Effector memory CD4-positive, alpha-beta T cell (primary cell): Measurements from ENCODE around the gene MTMR4.

Experiments
- DNase-seq, 3 donors: peaks; one replicate each; pipeline ENCODE4 v3.0.0-alpha.2; 2020
- H3K27ac ChIP-seq: 2 replicates; pipeline ENCODE4 v1.7.0; 2013; ENCODE audit warnings: mild to moderate bottlenecking, low read length, moderate library complexity; ENCODE audit not compliant: insufficient read depth, poor library complexity, severe bottlenecking
- H3K27me3 ChIP-seq: replicated peaks from 2 replicates; pipeline ENCODE4 v1.7.0; 2013; ENCODE audit warnings: mild to moderate bottlenecking, low read length; ENCODE audit not compliant: insufficient read depth, control insufficient read depth, poor library complexity, severe bottlenecking
- H3K36me3 ChIP-seq: 2 replicates; pipeline ENCODE4 v1.7.0; 2013; ENCODE audit warnings: mild to moderate bottlenecking, low read length, moderate library complexity; ENCODE audit not compliant: control insufficient read depth, insufficient read depth
- H3K4me1 ChIP-seq: 2 replicates; pipeline ENCODE4 v1.7.0; 2013; ENCODE audit warnings: low read length, mild to moderate bottlenecking; ENCODE audit not compliant: control insufficient read depth, insufficient read depth, poor library complexity, severe bottlenecking
- H3K4me3 ChIP-seq: 2 replicates; pipeline ENCODE4 v1.7.0; 2013; ENCODE audit warnings: low read length, low read depth, mild to moderate bottlenecking; ENCODE audit not compliant: insufficient read depth, poor library complexity, severe bottlenecking
- H3K9me3 ChIP-seq: 2 replicates; pipeline ENCODE4 v1.7.0; 2013; ENCODE audit warnings: mild to moderate bottlenecking, low read length, moderate library complexity; ENCODE audit not compliant: control insufficient read depth

Gene MTMR4

GRCh38 chr17:58527949-58528348, 13.5 kb upstream of the MTMR4 start:
- no peak for DNase-seq
- Histone ChIP-seq H3K9me3 (no peaks in the 10 kb centered on the region), H3K36me3 (no peaks in the 10 kb centered on the region), H3K4me1 (peaks cover 12% of the 10 kb centered on the region), H3K27ac (no peak overlapping the region), H3K4me3 (no peak overlapping the region), H3K27me3 (no peaks in the 10 kb centered on the region)

GRCh38 chr17:58527306-58527705, 12.9 kb upstream of the MTMR4 start:
- Histone ChIP-seq H3K27ac (no peak overlapping the region), H3K9me3 (no peaks in the 10 kb centered on the region), H3K4me3 (no peak overlapping the region), H3K27me3 (no peaks in the 10 kb centered on the region), H3K36me3 (no peaks in the 10 kb centered on the region), H3K4me1 (peaks cover 10% of the 10 kb centered on the region)
- DNase-seq = no peak

DNA sequence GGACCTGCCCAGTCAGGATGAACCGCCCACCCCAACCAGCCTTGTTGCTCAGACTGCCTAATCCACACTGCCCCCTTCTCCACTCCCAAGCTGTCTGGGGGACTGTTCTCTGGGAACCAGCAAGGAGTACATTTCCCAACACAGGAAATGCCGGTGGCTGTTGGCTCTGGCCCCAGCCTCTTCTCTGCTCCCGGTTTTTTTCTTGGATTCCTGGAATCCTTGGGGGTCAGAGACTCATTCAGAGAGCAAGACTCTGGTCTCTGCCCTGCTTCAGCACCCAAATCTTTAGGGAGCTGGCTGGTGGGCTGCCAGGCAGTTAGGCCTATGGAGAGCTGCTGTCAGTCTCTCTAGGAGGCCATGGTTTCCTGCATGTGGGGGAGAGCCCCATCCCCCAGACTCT, 10.8 kb upstream of the MTMR4 start:
- Histone ChIP-seq H3K9me3 (no peaks in the 10 kb centered on the region), H3K27me3 (no peaks in the 10 kb centered on the region), H3K36me3 (no peaks in the 10 kb centered on the region), H3K4me1 (no peaks in the 10 kb centered on the region), H3K27ac (no peak overlapping the region), H3K4me3 (no peak overlapping the region)
- DNase-seq = no peak

- Histone ChIP-seq H3K27ac (no peak overlapping the region), H3K36me3 (no peaks in the 10 kb centered on the region), H3K4me3 (no peak overlapping the region), H3K9me3 (no peaks in the 10 kb centered on the region), H3K27me3 (no peaks in the 10 kb centered on the region), H3K4me1 (peaks cover 11% of the 10 kb centered on the region)
- DNase-seq = no peak
These were observed 7.2 kb upstream of the MTMR4 start for GRCh38 chr17:58521680-58522079.

DNA sequence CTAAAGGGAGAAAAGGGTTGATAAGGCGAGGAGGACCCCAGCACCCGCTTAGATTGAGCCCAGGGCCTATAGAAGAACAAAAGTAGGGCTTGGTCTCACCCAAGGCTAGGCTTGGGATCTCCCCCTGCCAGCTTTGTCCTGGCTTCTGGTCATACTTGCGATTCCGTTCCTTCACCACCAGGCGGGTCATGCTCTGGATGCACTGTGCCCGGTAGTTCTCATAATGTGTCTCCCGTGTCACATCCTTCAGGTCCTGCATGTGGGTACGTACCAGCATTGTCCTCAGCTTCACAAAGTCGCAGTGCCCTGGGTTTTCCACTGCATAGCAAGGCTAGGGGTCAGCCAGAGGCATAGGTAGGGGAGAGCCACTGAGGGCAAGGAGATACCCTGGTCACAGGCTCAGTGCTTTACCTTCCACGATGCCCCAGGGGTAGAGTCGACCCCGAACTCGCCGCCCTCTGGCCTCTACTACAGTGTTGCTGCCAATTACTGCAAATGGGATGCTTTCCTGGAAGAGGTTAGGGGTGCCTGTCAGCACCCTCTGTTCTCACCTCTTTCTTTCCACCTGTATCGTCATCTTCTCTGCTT, 6.5 kb upstream of the MTMR4 start:
- no peak overlapping the region for H3K27ac ChIP-seq
- DNase-seq = no peak
- no peaks in the 10 kb centered on the region for H3K27me3 ChIP-seq
- H3K36me3 ChIP-seq = no peaks in the 10 kb centered on the region
- no peak overlapping the region for H3K4me3 ChIP-seq
- H3K9me3 ChIP-seq = no peaks in the 10 kb centered on the region
- peaks cover 12% of the 10 kb centered on the region for H3K4me1 ChIP-seq

GRCh38 chr17:58517928-58518609, 3.6 kb upstream of the MTMR4 start:
- H3K36me3 ChIP-seq = no peaks in the 10 kb centered on the region
- peak overlapping the region; percentile 67 for H3K27ac ChIP-seq
- no peaks in the 10 kb centered on the region for H3K9me3 ChIP-seq
- peak overlapping the region; percentile 65 for H3K4me3 ChIP-seq
- H3K27me3 ChIP-seq = no peaks in the 10 kb centered on the region
- H3K4me1 ChIP-seq = peaks cover 23% of the 10 kb centered on the region
- peak; percentile 100 for DNase-seq

DNA sequence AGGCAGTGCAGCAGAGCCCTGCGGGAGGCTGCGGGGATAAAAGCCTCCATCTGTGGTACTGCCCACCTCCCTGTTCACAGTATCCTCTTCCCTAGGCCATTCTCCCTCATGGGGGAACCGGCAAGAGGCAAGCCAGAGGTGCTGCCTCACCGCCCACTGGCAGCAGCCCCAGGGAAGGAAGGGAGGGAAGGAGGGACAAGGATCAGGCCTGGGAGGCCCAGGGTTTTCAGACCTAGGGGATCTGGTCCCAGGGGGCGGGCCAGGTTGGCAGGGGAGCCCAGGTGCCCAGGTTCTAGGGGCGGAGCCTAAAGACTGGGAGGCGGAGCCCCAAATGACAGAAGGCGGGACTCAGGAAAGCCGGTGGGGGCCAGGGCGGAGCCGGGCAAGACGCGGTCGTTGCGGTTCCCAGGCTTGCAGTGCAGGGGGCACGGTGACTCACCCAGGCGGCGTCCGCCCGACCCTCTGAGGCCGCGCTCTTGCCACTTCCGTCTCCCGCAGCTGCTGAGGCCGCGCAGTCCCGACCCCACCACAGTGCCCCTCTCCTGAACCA, 3.0 kb upstream of the MTMR4 start:
- H3K27me3 ChIP-seq = no peaks in the 10 kb centered on the region
- H3K36me3 ChIP-seq = peaks cover under 1% of the 10 kb centered on the region
- peaks cover 24% of the 10 kb centered on the region for H3K4me1 ChIP-seq
- H3K9me3 ChIP-seq = no peaks in the 10 kb centered on the region
- DNase-seq = no peak
- H3K27ac ChIP-seq = peak overlapping the region; percentile 67
- H3K4me3 ChIP-seq = peak overlapping the region; percentile 65

- Histone ChIP-seq H3K9me3 (no peaks in the 10 kb centered on the region), H3K27ac (peak overlapping the region; percentile 67), H3K27me3 (no peaks in the 10 kb centered on the region), H3K4me3 (peak overlapping the region; percentile 65), H3K4me1 (peaks cover 24% of the 10 kb centered on the region), H3K36me3 (peaks cover 4% of the 10 kb centered on the region)
- no peak for DNase-seq
These were observed 2.4 kb upstream of the MTMR4 start for GRCh38 chr17:58516644-58517377.

DNA sequence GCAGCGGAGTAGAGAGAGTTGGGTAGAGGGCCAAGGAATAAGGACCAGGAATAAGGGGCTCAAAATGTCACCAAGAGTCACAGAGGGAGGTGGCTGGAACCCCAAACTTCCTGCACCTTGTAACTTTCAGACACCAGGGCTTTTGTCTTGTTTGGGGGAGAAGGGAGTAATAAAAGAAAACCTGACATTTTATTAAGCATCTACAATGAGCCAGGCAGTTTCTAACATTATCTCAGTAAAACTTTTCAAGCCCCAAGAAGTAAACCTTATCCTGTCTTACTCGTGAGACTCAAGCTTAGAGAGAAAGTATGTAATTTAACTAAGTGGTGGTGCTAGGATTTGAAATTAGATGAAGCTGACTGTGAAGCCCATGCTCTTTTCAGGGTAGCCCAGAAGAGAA, 848 bp upstream of the MTMR4 start:
- H3K36me3 ChIP-seq = peaks cover 16% of the 10 kb centered on the region
- no peak overlapping the region for H3K4me3 ChIP-seq
- no peaks in the 10 kb centered on the region for H3K9me3 ChIP-seq
- H3K4me1 ChIP-seq = peaks cover 24% of the 10 kb centered on the region
- no peak for DNase-seq
- no peaks in the 10 kb centered on the region for H3K27me3 ChIP-seq
- H3K27ac ChIP-seq = peak overlapping the region; percentile 19

- Histone ChIP-seq H3K4me1 (peaks cover 24% of the 10 kb centered on the region), H3K27me3 (no peaks in the 10 kb centered on the region), H3K36me3 (peaks cover 21% of the 10 kb centered on the region), H3K9me3 (no peaks in the 10 kb centered on the region), H3K4me3 (peak overlapping the region; percentile 74), H3K27ac (peak overlapping the region; percentile 19)
- DNase-seq = no peak
These were observed 326 bp upstream of the MTMR4 start for GRCh38 chr17:58514770-58515157.
